Fibroblast of villous mesenchyme (primary cell): ENCODE measurements around the gene LATS1. TPM values are rescaled to one million over a fixed set of nuclear protein-coding genes. Genes with fewer than 3 reads are reported as not detected.

Source experiments
- DNase-seq: peaks from one replicate; pipeline ENCODE4 v3.0.0-alpha.2; 2010; ENCODE audit warnings: low read depth
- H3K4me3 ChIP-seq: 2 replicates; pipeline ENCODE4 v1.5.1; 2011; ENCODE audit warnings: low read depth, mild to moderate bottlenecking, low read length
- small RNA-seq: library from RNA; depleted of rRNA; stranded (forward); fragments of <200 nt; gene quantifications from one replicate; pipeline ENCODE3, GENCODE V24; 2012
- total RNA-seq: library from RNA; depleted of rRNA; stranded (reverse); fragments of >200 nt; gene quantifications from 2 replicates; pipeline ENCODE4 v1.2.3, GENCODE V29; 2012
- TF ChIP-seq, protein P1 (sequence below): IDR thresholded peaks from 2 replicates; pipeline ENCODE4 v1.5.1; 2012; ENCODE audit warnings: low read depth, mild to moderate bottlenecking, low read length; ENCODE audit not compliant: insufficient read depth

LATS1 gene
- total RNA-seq, 1 donor, result 25.9 TPM

DNA sequence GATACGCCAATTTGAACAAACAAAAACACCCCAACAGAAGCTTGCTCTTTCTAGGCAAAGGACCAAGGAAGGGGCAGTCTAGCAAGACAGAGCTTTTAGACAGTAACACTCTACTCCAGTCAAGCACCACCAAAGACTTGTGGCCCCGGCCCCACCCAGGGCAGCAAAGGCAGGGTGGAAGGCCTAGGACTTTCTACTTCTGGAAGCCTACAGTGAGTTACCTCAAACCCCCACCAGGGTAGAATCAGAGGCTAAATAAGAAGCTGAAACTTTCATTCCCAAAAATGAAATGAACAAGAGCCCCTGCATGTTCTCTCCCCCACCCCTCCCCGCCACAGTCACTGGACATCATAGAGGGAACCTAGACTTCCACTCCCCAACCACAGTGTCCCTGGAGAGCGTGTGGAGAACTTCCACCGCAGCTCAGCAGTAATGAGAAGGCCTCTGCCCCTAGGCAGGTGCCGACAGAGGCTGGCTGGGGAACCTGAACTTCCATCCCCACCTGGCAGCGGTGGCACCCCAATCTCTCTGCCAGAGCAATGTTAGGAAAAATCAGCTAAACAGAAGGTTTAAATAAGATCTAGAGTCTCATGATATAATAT is 109.4 kb downstream of the LATS1 start:
- TF ChIP-seq, protein P1, sequence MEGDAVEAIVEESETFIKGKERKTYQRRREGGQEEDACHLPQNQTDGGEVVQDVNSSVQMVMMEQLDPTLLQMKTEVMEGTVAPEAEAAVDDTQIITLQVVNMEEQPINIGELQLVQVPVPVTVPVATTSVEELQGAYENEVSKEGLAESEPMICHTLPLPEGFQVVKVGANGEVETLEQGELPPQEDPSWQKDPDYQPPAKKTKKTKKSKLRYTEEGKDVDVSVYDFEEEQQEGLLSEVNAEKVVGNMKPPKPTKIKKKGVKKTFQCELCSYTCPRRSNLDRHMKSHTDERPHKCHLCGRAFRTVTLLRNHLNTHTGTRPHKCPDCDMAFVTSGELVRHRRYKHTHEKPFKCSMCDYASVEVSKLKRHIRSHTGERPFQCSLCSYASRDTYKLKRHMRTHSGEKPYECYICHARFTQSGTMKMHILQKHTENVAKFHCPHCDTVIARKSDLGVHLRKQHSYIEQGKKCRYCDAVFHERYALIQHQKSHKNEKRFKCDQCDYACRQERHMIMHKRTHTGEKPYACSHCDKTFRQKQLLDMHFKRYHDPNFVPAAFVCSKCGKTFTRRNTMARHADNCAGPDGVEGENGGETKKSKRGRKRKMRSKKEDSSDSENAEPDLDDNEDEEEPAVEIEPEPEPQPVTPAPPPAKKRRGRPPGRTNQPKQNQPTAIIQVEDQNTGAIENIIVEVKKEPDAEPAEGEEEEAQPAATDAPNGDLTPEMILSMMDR, result no peak
- no peak overlapping the region for H3K4me3 ChIP-seq
- DNase-seq, result no peak

Small RNA genes lying within 50 kb of the gene (small RNA-seq; reads per million reads assigned to genes)
- gene RF00019, result not detected

Other genes starting within 250 kb of the LATS1 start
- gene ZC3H12D, start 233.1 kb downstream of the LATS1 start, total RNA-seq, result under 0.01 TPM in 2 replicates
- gene PPIL4, start 172.1 kb downstream of the LATS1 start, total RNA-seq, result 24.2 and 40.6 TPM in 2 replicates
- gene GINM1, start 151.7 kb downstream of the LATS1 start, total RNA-seq, result 41.9 and 69.1 TPM in 2 replicates
- gene KATNA1, start 69.4 kb downstream of the LATS1 start, total RNA-seq, result 18.0 and 21.6 TPM in 2 replicates
- 26.4 and 40.6 TPM in 2 replicates for gene NUP43, start 28.4 kb upstream of the LATS1 start, total RNA-seq
- gene PCMT1, start 31.6 kb upstream of the LATS1 start, total RNA-seq, result 112 and 126 TPM in 2 replicates
- gene LRP11, start 146.3 kb upstream of the LATS1 start, total RNA-seq, result 97.2 and 97.6 TPM in 2 replicates
- under 0.01 TPM in 1 of 2 replicates, not detected in the other for gene RAET1E, start 180.0 kb upstream of the LATS1 start, total RNA-seq
- gene RAET1G, start 205.0 kb upstream of the LATS1 start, total RNA-seq, result 1.3 TPM in 2 replicates
- 4.5 and 6.9 TPM in 2 replicates for gene ULBP2, start 223.9 kb upstream of the LATS1 start, total RNA-seq
- 0.43 and 1.6 TPM in 2 replicates for gene ULBP1, start 245.8 kb upstream of the LATS1 start, total RNA-seq